Cardiac fibroblast (primary cell): ENCODE measurements around the gene CHST13.
"Not testable (repeated sequence)": the region's sequence is repeated elsewhere in the genome, so short reads cannot be mapped to it uniquely, and the experiment has no call there.

Experiments used
- DNase-seq, 2 donors: peaks; one replicate each; pipeline versions ENCODE4 v3.0.0 to v3.0.0-alpha.2; 2010; ENCODE audit warnings: low read depth in 2 of 2
- H3K4me3 ChIP-seq, 2 donors: replicated peaks in 1 of 2; 1 replicate in 1 of 2; 2 replicates in 1 of 2; pipeline ENCODE4 v1.5.1; 2011; ENCODE audit warnings: low read depth in 2 of 2, low read length in 2 of 2, mild to moderate bottlenecking in 2 of 2, moderate library complexity in 1 of 2
- TF ChIP-seq, protein P1 (sequence below): IDR thresholded peaks from one replicate; pipeline ENCODE4 v1.5.1; 2011; ENCODE audit warnings: low read depth, mild to moderate bottlenecking, low read length, inconsistent platforms

Gene CHST13

DNA sequence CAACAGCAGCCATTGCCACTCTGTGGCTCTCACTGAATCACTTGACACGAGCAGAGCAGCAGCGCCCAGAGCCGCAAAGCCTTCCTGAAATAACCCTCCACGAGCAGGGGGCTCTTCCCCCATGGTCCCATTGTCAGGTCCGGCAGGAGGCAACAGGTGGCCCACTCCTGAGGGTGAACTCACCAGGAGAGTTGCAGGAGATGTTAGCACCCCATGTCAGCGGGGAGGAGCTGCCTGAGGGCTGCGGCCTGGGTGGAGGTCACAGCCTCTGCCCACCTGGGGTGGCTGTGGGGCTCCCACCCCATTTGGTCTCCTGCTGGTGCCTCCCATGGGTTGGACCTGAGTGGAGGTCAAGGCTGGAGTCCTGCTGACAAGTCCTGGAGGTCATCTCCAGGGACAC lies 47.1 kb downstream of the CHST13 start:
- DNase-seq = no peak
- TF ChIP-seq, protein P1, sequence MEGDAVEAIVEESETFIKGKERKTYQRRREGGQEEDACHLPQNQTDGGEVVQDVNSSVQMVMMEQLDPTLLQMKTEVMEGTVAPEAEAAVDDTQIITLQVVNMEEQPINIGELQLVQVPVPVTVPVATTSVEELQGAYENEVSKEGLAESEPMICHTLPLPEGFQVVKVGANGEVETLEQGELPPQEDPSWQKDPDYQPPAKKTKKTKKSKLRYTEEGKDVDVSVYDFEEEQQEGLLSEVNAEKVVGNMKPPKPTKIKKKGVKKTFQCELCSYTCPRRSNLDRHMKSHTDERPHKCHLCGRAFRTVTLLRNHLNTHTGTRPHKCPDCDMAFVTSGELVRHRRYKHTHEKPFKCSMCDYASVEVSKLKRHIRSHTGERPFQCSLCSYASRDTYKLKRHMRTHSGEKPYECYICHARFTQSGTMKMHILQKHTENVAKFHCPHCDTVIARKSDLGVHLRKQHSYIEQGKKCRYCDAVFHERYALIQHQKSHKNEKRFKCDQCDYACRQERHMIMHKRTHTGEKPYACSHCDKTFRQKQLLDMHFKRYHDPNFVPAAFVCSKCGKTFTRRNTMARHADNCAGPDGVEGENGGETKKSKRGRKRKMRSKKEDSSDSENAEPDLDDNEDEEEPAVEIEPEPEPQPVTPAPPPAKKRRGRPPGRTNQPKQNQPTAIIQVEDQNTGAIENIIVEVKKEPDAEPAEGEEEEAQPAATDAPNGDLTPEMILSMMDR = no peak

DNA sequence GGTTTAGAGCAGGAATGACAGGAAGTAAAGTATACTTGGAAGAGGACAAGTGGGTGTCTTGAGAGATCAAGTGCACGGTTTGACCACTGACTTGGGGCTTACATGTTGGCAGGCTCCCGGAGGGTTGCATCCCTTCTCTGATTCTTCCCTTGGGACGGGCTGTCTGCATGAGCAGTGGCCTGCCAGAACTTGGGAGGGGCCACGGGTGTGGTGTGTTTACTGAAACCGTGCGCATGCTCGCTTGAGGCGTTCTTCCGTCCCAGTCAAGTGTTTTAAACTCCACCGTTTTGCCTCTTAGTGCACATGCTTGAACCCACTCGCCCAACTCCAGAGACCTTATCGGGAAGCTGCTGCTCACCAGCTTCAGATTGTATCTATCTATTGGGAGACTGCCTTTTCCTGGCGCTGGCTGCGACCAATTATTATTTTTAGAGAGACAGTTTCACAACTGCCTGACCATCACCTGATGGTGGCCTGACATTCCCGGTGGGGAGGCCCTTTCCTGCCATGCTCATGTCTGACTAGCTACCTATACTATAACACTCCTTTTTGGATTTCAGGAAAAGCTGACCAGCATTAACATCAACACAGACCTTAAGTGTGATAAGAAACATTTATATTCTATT lies 49.6 kb downstream of the CHST13 start:
- TF ChIP-seq, protein P1 = no peak
- peak in 1 of 2 donors; percentile 5 for DNase-seq
- H3K4me3 ChIP-seq = no peak overlapping the region

More for the DNA sequence above, 47.1 kb downstream of the CHST13 start:
- no peak overlapping the region for H3K4me3 ChIP-seq

DNA sequence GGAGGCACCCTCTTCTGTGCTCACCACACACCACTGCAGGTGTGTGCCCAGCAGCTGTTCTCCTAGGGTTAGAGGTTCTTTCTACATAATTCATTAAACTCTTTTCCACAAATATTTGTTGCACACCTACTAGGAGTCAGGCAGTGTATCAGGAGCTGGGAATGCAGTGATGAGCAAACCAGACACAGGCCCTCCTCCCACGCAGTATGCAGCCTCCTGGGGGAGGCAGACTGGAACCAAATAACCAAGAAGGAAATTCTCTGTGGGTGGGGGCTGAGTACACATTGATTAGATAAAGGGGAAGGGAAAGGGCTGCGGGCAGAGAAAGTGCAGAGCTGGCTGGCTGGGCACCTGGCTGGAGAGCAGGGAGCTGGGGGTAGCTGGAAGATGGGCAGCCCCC lies 53.3 kb downstream of the CHST13 start:
- DNase-seq = no peak
- no peak overlapping the region for H3K4me3 ChIP-seq
- TF ChIP-seq, protein P1 = no peak

DNA sequence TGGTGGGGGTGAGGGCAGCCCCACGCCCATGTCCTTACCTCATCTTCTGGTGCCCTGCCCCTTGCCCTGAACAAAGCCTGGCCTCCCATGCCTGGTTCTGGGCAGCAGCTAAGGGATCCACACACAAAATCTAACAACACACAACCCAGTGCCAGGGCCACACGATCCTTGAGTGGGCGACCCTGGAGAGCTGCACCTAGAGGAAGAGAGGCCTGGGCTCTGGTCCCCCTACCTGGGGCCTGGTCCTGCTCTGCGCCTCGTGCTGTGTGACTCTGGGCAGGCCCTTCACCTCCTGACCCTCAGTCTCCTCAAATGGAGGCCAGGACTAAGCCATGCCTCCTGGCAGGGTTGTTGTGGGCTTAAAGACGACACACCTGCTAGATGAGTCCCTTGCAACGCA lies 54.7 kb downstream of the CHST13 start:
- TF ChIP-seq, protein P1 = no peak
- DNase-seq = no peak
- no peak overlapping the region for H3K4me3 ChIP-seq

DNA sequence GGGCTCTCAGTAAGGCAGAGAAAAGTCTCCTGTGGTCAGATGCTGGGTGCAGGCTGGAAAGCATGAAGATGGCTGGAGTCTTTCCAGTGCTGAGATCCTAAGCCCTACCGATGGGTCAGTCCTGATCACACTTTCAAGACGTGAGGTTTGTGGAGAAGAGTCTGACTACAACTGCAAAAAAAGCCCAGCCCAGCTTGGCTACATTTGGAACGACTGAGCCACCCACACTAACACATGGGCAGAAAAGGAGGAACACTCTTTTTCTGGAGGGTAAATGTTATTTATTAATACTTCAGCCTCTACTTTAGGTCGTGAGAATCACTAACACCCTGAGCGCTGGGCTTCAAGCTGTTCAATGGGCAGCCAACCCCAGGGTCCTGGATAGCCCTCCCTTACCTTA lies 56.8 kb downstream of the CHST13 start:
- no peak for DNase-seq
- TF ChIP-seq, protein P1 = no peak
- H3K4me3 ChIP-seq = no peak overlapping the region

DNA sequence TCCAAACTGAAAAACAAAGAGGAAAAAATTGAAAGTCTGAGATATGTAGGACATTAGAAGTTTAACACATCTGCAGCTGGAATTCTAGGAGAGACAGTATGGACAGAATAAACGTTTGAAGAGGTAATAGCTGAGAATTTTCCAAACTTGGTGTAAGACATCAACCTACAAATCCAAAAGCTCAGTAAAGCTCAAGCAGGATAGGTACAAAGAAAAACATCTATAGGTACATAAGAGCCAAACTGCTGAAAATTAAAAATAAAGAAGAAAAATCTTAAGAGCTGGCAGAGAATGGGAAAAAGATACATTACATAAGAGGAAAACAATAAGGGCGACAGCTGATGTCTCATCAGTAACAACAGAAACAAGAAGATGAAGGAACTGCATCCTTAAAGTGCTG lies 57.6 kb downstream of the CHST13 start:
- TF ChIP-seq, protein P1 = no peak
- H3K4me3 ChIP-seq = no peak overlapping the region
- no peak for DNase-seq

DNA sequence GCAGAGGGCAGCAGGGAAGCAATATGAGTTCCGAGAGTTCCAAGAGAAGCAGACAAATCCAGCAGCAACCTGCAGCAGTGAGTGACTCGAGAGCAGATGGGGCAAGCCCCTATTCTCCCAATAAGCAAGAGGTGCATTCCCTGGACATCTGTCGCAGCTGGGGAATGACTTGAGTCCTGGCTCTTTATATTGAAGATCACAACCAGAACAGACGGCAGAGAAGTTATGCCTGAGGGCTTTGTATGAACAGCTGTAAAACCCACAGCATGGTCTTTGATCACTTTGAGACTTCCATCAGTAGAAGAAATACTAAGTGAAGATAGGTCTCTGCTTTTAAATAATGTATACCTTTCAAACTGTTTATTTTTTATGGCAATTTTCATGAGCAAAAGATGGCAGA lies 58.4 kb downstream of the CHST13 start:
- H3K4me3 ChIP-seq = no peak overlapping the region
- no peak for DNase-seq
- TF ChIP-seq, protein P1 = no peak

DNA sequence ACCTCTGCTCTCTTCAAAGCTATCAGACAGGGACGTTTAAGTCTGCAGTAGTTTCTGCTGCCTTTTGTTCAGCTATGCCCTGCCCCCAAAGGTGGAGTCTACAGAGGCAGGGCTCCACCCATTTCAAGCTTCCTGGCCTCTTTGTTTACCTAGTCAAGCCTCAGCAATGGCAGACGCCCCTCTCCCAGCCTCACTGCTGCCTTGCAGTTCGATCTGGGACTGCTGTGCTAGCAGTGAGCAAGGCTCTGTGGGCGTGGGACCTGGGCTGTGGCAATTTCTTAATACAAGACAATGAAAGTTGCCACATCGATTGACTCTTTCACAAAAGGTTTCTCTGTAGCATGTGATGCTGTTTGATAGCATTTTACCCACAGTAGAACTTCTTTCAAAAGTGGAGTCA lies 67.6 kb downstream of the CHST13 start:
- DNase-seq, H3K4me3 ChIP-seq: not testable (repeated sequence)
